GM18505 (cell line): ENCODE results near the gene POLD3.

Experiments used
- ATAC-seq: cut with Tn5 transposase; IDR thresholded peaks from one replicate; pipeline ENCODE4 v1.9.1; 2021; ENCODE audit not compliant: unreplicated experiment
- POLR2A ChIP-seq: IDR thresholded peaks from 4 replicates; pipeline ENCODE4 v1.6.1; 2011; ENCODE audit warnings: borderline replicate concordance; ENCODE audit not compliant: insufficient read depth, insufficient read length; ENCODE audit errors: extremely low read depth

POLD3 gene

GRCh38 chr11:74663315-74663714, 70.9 kb downstream of the POLD3 start:
- no peak for TF ChIP-seq POLR2A
- no peak for ATAC-seq

GRCh38 chr11:74669211-74670160, 77.1 kb downstream of the POLD3 start:
- TF ChIP-seq POLR2A: no peak
- ATAC-seq: no peak

GRCh38 chr11:74670171-74670570, 77.8 kb downstream of the POLD3 start:
- TF ChIP-seq POLR2A: no peak
- ATAC-seq: no peak

GRCh38 chr11:74671520-74672196, 79.3 kb downstream of the POLD3 start:
- TF ChIP-seq POLR2A: no peak

GRCh38 chr11:74672332-74672955, 80.1 kb downstream of the POLD3 start:
- TF ChIP-seq POLR2A: no peak
- no peak for ATAC-seq

More at GRCh38 chr11:74671520-74672196, 79.3 kb downstream of the POLD3 start:
- no peak for ATAC-seq

- ATAC-seq: no peak
- TF ChIP-seq POLR2A: no peak
These were observed 80.7 kb downstream of the POLD3 start for GRCh38 chr11:74672956-74673692.

GRCh38 chr11:74673693-74674360, 81.4 kb downstream of the POLD3 start:
- TF ChIP-seq POLR2A: no peak
- no peak for ATAC-seq

- ATAC-seq: no peak
- TF ChIP-seq POLR2A: no peak
These were observed 83.4 kb downstream of the POLD3 start for GRCh38 chr11:74675761-74676160.

- ATAC-seq: no peak
These were observed 84.2 kb downstream of the POLD3 start for GRCh38 chr11:74676596-74676995.

GRCh38 chr11:74677131-74677530, 84.7 kb downstream of the POLD3 start:
- no peak for TF ChIP-seq POLR2A
- ATAC-seq: no peak

More at GRCh38 chr11:74676596-74676995, 84.2 kb downstream of the POLD3 start:
- TF ChIP-seq POLR2A: no peak

- no peak for TF ChIP-seq POLR2A
These were observed 85.7 kb downstream of the POLD3 start for GRCh38 chr11:74678041-74678440.

More at GRCh38 chr11:74678041-74678440, 85.7 kb downstream of the POLD3 start:
- ATAC-seq: no peak
